NCI-H524 treated with DMSO at 0.1 percent for 48 hours (cell line): ENCODE measurements around the gene CORT.
A peak's percentile ranks its signal among the peaks of the same experiment; 100 is the strongest.
"Not testable (repeated sequence)": the region's sequence is repeated elsewhere in the genome, so short reads cannot be mapped to it uniquely, and the experiment has no call there.

Experiments used
- DNase-seq: peaks from one replicate; lab custom pipeline; 2025; lab: John Stamatoyannopoulos, UW

CORT gene

DNA sequence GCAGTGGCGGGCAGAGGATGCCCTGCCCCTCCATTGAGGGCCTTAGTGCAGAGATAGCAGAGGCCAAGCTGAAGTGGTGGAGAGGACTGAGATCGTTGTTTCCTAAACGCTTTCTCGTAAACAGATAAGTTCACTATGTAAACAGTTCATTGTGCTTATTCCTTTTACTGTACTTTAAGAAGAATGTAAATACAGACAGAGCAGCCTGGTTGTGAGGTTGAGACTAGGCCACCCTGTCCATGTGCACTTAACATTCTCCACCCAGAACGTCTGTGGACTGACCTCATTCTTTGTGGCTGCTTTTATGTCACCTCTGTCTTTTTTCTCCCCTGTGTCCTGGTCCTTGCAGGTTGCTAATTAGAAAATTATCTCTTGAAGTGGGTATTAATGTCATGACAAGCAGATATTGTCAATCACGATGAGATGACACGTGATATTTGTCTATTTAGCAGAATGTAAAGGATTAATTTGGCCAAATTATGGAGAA, 11.1 kb upstream of the CORT start:
- no peak for DNase-seq

DNA sequence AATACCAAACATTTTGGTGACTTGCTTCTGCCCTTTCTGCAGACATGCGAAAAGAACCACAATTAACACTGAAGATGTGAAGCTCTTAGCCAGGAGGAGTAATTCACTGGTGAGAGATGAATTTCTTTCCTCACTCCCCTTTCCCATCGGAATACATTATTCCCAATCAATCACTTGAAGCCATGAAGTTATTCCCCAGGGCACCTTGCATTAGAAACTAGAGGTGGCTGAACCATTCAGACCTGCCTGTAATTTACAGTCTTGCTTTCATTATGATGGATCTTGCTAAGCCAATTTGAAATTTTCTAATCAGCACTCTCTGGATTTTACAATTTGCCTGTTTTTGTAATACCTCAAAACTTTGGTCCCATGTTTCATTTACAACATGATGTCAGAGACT, 9.5 kb upstream of the CORT start:
- DNase-seq = no peak

GRCh38 chr1:10440794-10441193, 9.0 kb upstream of the CORT start:
- no peak for DNase-seq

DNA sequence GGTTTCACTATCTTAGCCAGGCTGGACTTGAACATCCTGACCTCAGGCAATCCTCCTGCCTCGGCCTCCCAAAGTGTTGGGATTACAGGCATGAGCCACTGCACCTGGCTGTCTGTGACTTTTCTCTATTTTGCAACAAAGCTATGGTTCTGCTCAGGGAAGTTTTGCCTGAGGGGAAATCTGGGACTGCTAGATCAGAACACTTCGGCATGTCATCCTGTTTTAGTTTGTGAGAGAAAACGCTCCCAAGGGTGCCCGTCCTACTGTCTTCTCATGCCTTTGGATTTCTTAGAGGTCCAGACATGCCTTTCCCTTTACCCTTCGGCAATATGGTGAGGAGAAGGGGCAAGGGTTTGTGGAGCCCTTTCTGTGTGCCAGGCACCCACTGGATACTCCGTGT, 5.6 kb upstream of the CORT start:
- DNase-seq = no peak

GRCh38 chr1:10444795-10445397, 4.9 kb upstream of the CORT start:
- DNase-seq = no peak

GRCh38 chr1:10446790-10447422, 2.9 kb upstream of the CORT start:
- DNase-seq = no peak

GRCh38 chr1:10450156-10450814, 454 bp downstream of the CORT start:
- no peak for DNase-seq

- DNase-seq = no peak
Observed at GRCh38 chr1:10450836-10451235, 1.0 kb downstream of the CORT start.

DNA sequence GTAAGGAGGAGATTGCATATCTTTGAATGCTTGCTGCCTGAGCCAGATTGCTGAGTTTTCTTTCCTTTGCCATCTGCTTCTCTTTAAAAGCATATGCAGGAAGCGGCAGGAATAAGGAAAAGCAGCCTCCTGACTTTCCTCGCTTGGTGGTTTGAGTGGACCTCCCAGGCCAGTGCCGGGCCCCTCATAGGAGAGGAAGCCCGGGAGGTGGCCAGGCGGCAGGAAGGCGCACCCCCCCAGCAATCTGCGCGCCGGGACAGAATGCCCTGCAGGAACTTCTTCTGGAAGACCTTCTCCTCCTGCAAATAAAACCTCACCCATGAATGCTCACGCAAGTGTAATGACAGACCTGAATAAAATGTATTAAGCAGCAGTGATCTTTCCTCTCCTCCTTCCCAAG, 1.5 kb downstream of the CORT start:
- no peak for DNase-seq

DNA sequence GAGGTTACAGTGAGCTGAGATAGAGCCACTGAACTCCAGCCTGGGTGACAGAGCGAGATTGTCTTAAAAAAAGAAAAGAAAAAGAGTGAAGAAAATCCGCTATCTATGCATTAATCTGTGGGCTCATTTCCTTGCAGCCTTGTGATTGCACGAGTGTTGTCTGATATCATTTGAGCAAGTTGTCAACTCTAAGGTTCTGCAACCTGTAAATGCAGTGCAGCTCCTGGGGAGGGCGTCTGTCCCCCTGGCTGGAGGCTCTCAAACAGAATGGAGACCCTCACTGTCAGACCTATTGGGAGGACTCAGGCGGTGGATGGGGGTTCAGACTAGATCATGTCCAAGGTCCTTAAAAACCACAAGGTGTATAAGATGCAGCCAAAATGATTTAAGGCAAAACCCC, 6.2 kb downstream of the CORT start:
- DNase-seq = no peak

DNA sequence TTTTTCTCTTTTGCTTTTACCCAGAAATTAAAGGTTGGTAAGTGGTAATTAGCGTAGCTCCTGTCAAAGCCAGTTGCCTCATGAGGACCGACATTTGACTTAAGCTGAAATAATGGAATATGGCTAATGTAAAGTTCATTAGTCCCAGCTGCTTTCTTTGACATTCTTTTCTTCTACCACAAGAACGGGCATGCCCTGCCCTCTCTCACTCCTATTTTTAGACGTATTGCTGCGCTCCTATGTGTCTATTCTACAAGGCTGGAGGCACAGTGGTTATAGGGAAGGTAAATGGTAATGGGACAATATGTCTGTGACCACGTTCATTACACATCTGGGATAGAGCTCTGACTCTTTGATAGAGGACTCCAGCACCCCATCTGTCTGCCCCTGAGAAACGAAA, 6.8 kb downstream of the CORT start:
- DNase-seq = no peak

- DNase-seq = not testable (repeated sequence)
Observed at GRCh38 chr1:10457462-10457861, 7.6 kb downstream of the CORT start.

GRCh38 chr1:10457875-10458274, 8.0 kb downstream of the CORT start:
- no peak for DNase-seq

- no peak for DNase-seq
Observed at GRCh38 chr1:10459184-10459583, 9.4 kb downstream of the CORT start.

GRCh38 chr1:10467078-10467477, 17.2 kb downstream of the CORT start:
- DNase-seq = no peak

GRCh38 chr1:10470043-10470442, 20.2 kb downstream of the CORT start:
- DNase-seq = no peak

DNA sequence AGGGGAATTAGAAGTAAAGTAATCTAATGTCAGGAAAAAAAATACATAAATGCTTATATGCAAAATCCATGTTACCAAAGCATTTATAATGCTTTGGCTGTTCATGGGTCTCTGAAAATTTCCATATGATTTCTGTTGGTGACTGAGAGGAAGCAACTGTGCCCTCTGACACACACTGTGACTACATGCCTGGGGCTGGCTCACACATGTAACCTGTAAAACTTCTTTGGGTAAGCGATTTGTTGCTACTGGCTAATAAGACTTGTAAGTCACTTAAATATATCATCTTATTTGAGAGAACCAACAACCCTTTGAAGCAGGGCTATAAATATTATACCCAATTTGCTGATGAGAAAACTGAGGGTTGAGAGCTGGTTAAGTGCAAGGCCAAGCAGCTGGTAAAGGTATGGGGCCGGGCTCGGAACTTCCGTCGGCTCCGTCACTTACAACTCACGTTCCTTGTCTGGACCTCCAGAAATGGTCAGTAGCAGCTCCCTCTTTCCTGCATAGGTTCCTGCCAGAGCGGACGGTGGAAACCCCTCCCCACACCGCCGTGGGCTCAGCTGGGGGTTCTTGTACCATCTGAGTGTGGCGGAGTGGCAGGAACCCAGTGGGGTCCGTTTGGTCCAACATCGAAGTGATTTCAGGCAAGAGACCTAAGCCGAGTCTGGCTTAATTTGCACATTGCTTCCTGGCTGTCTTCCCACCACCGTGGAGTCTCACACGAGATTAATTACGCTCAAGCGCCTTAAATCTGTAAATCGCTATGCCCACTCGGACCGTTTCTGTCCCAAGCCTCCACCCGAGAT, 21.8 kb downstream of the CORT start:
- DNase-seq = no peak

DNA sequence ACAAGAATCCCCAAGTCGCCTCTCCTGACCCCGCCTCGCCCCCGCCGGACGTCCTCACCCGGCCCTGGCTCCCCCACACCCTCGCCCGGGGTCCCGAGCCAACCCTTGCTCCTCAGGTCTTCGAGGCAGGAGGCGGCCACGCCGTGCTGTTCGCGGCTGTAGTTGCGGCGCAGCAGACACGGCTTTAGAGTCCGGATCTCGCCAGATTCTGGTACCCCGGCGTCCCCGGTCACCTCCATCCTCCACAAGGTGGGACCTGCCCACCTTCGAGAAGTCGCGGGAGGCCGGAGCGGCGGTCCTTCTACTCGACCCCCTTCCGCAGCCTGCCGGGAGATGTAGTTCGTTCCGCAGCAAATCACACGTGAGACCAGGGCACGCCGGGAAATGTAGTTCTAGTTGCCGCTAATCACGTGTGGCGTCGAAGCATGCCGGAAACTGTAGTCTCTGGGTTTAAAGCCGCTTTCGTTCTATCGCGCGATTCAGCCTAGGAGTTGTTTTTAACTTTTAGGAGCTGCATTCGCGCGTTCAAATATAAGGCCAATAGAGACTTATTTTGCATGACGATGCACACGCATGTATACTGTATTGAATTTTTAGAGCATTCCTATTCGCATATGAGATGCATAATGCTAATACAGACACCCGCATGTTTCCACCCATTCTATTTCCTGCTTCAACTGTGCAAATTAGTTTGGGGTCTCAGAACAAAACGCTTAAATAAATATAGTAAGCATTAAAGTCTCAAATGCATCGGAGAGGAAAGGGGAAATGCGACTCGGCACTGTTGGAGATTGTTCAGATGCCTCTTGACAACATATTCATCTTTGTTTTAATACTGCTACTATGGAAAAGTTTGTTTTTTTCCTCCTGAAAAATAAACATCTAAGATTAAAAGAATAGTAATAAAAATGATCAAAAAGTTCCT, 22.7 kb downstream of the CORT start, which contains the start of gene DFFA:
Gene DFFA, minus strand, starts transcription at position 310 of the 925 bp plus-strand sequence. Its CDS starts 71 bp downstream, at position 239.
- peak; percentile 84 for DNase-seq

GRCh38 chr1:10473145-10473765, 23.4 kb downstream of the CORT start:
- no peak for DNase-seq

DNA sequence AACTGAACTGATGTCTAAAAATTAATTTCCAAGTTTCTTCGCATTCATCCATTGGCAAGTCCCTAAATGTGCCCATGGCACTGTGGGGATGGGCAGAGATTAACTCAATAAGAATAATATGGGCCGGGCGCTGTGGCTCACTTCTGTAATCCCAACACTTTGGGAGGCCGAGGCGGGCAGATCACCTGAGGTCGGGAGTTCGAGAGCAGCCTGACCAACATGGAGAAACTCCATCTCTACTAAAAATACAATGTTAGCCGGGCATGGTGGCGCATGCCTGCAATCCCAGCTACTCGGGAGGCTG, 24.4 kb downstream of the CORT start:
- DNase-seq = not testable (repeated sequence)
